Hepatocyte (in vitro differentiated cells): ENCODE data around the gene ADPRH. TPM values are rescaled to one million over a fixed set of nuclear protein-coding genes. Genes with fewer than 3 reads are reported as not detected.
A peak's percentile ranks its signal among the peaks of the same experiment; 100 is the strongest.

Experiments
- DNase-seq: peaks from one replicate; pipeline ENCODE4 v3.0.0-alpha.2; 2016; ENCODE audit warnings: low spot score
- H2AFZ ChIP-seq: fragments of 200-600 bp; sonication (generic); 2 replicates; pipeline ENCODE4 v1.6.0; 2016; ENCODE audit warnings: antibody characterized with exemption, mild to moderate bottlenecking
- H3K27ac ChIP-seq: fragments of 200-600 bp; sonication (generic); 2 replicates; pipeline ENCODE4 v1.5.1; 2016; ENCODE audit warnings: mild to moderate bottlenecking
- H3K27me3 ChIP-seq: fragments of 200-600 bp; sonication (generic); 2 replicates; pipeline ENCODE4 v1.6.1; 2016
- H3K36me3 ChIP-seq: fragments of 200-600 bp; sonication (generic); replicated peaks from 2 replicates; pipeline ENCODE4 v1.5.1; 2016; ENCODE audit warnings: low read depth; ENCODE audit not compliant: insufficient read depth
- H3K4me1 ChIP-seq: fragments of 200-600 bp; sonication (generic); 2 replicates; pipeline ENCODE4 v1.5.1; 2016; ENCODE audit warnings: mild to moderate bottlenecking, moderate library complexity; ENCODE audit not compliant: insufficient read depth
- H3K4me2 ChIP-seq: fragments of 200-600 bp; sonication (generic); 2 replicates; pipeline ENCODE4 v1.6.0; 2016
- H3K4me3 ChIP-seq: fragments of 200-600 bp; sonication (generic); 2 replicates; pipeline ENCODE4 v1.5.1; 2016; ENCODE audit warnings: mild to moderate bottlenecking
- H3K79me2 ChIP-seq: fragments of 200-600 bp; sonication (generic); 2 replicates; pipeline ENCODE4 v1.6.0; 2017; ENCODE audit warnings: mild to moderate bottlenecking
- H3K9me2 ChIP-seq: fragments of 200-600 bp; sonication (generic); replicated peaks from 2 replicates; pipeline ENCODE4 v1.6.0; 2017; ENCODE audit warnings: mild to moderate bottlenecking; ENCODE audit not compliant: insufficient read depth
- H3K9me3 ChIP-seq: fragments of 200-600 bp; sonication (generic); 2 replicates; pipeline ENCODE4 v1.5.1; 2016; ENCODE audit warnings: low read depth, mild to moderate bottlenecking
- H4K20me1 ChIP-seq: fragments of 200-600 bp; sonication (generic); 2 replicates; pipeline ENCODE4 v1.6.0; 2016; ENCODE audit warnings: mild to moderate bottlenecking; ENCODE audit not compliant: insufficient read depth, poor library complexity, severe bottlenecking
- EZH2 ChIP-seq: fragments of 200-600 bp; sonication (generic); IDR thresholded peaks from 2 replicates; pipeline ENCODE4 v1.6.1; 2016; ENCODE audit warnings: antibody characterized with exemption, mild to moderate bottlenecking, borderline replicate concordance
- EZH2phosphoT487 ChIP-seq: fragments of 200-600 bp; sonication (generic); IDR thresholded peaks from one replicate; pipeline ENCODE4 v1.6.1; 2018; ENCODE audit warnings: antibody characterized with exemption, mild to moderate bottlenecking, low read depth, moderate library complexity; ENCODE audit not compliant: unreplicated experiment, severe bottlenecking
- WGBS: methylation state at CpG from one replicate; pipeline ENCODE4 v1.1.6; 2016; ENCODE audit warnings: low lambda C conversion rate; ENCODE audit errors: missing lambda C conversion rate; 5-methylcytosine and 5-hydroxymethylcytosine counted together
- polyA plus RNA-seq: library from polyadenylated mRNA; unstranded; fragments of >200 nt; fragmentation: Nextera tagmentation; extraction: Ambion mirVana; gene quantifications from 2 replicates; pipeline ENCODE4 v1.2.1, GENCODE V29; 2016
- total RNA-seq: library from RNA; depleted of rRNA; stranded (reverse); fragments of >200 nt; gene quantifications from 2 replicates; pipeline ENCODE4 v1.2.3, GENCODE V29; 2014
- TF ChIP-seq, protein P1 (sequence below): fragments of 200-600 bp; sonication (generic); IDR thresholded peaks from 2 replicates; pipeline ENCODE4 v1.5.1; 2016; ENCODE audit warnings: antibody characterized with exemption, mild to moderate bottlenecking; ENCODE audit not compliant: poor library complexity

ADPRH gene
- total RNA-seq (1.7 and 1.8 TPM in 2 replicates), polyA plus RNA-seq (0.56 and 1.5 TPM in 2 replicates)

GRCh38 chr3:119579366-119580066 is at the start of gene ADPRH:
TSS of gene ADPRH (plus strand) at chr3:119579492. CDS start at chr3:119582170, 2,678 bp downstream.
- H3K4me1 ChIP-seq = peaks cover 5% of the 10 kb centered on the region
- peak within 1 kb of the TSS; percentile 71 for H3K4me3 ChIP-seq
- no peaks in the 10 kb centered on the region for H3K9me2 ChIP-seq
- no peaks in the 10 kb centered on the region for H3K79me2 ChIP-seq
- peak within 1 kb of the TSS; percentile 85 for H3K4me2 ChIP-seq
- H2AFZ ChIP-seq = peak within 1 kb of the TSS; percentile 99
- WGBS = 3% methylated on average over 58 of the region's 68 CpGs
- TF ChIP-seq EZH2phosphoT487 (no peak), EZH2 (no peak)
- TF ChIP-seq, protein P1, sequence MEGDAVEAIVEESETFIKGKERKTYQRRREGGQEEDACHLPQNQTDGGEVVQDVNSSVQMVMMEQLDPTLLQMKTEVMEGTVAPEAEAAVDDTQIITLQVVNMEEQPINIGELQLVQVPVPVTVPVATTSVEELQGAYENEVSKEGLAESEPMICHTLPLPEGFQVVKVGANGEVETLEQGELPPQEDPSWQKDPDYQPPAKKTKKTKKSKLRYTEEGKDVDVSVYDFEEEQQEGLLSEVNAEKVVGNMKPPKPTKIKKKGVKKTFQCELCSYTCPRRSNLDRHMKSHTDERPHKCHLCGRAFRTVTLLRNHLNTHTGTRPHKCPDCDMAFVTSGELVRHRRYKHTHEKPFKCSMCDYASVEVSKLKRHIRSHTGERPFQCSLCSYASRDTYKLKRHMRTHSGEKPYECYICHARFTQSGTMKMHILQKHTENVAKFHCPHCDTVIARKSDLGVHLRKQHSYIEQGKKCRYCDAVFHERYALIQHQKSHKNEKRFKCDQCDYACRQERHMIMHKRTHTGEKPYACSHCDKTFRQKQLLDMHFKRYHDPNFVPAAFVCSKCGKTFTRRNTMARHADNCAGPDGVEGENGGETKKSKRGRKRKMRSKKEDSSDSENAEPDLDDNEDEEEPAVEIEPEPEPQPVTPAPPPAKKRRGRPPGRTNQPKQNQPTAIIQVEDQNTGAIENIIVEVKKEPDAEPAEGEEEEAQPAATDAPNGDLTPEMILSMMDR = no peak
- H3K36me3 ChIP-seq = no peaks in the 10 kb centered on the region
- no peaks in the 10 kb centered on the region for H4K20me1 ChIP-seq
- H3K9me3 ChIP-seq = no peaks in the 10 kb centered on the region
- H3K27ac ChIP-seq = peak within 1 kb of the TSS; percentile 92
- DNase-seq = peak; percentile 90
- H3K27me3 ChIP-seq = no peaks in the 10 kb centered on the region

DNA sequence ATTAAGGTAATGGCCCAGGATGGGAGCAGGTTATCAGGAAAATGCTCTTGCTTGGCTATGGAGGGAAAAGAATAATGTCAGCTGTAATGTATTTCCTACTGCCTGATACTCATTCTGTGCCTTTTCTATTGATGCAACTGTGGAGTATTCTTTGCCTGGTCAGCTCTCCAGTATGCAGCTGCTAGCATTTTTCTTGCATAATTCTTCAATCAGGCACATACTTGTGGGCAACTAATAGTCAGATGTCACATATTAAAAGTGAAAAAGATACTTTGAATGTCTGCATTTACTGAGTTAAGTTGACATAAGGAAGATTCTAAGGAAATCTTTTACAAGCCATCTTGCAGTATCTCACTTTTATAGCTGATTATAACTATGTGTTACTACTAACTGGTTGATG is 49.4 kb upstream of the ADPRH start:
- H3K4me1 ChIP-seq = no peaks in the 10 kb centered on the region
- no peak overlapping the region for H3K4me2 ChIP-seq
- H3K27me3 ChIP-seq = no peaks in the 10 kb centered on the region
- no peak for TF ChIP-seq EZH2
- TF ChIP-seq, protein P1 = no peak
- no peak for TF ChIP-seq EZH2phosphoT487
- DNase-seq = no peak
- H3K9me3 ChIP-seq = no peaks in the 10 kb centered on the region
- no peak overlapping the region for H3K4me3 ChIP-seq
- H4K20me1 ChIP-seq = no peaks in the 10 kb centered on the region
- no peaks in the 10 kb centered on the region for H3K9me2 ChIP-seq
- H3K36me3 ChIP-seq = no peaks in the 10 kb centered on the region
- no peak overlapping the region for H3K27ac ChIP-seq
- H3K79me2 ChIP-seq = no peaks in the 10 kb centered on the region
- no peak overlapping the region for H2AFZ ChIP-seq

GRCh38 chr3:119530456-119530855 is 48.8 kb upstream of the ADPRH start:
- no peak for DNase-seq
- Histone ChIP-seq H3K4me1 (no peaks in the 10 kb centered on the region), H3K4me2 (no peak overlapping the region), H4K20me1 (no peaks in the 10 kb centered on the region), H3K79me2 (no peaks in the 10 kb centered on the region), H3K36me3 (no peaks in the 10 kb centered on the region), H3K27me3 (no peaks in the 10 kb centered on the region), H3K4me3 (no peak overlapping the region), H3K9me2 (no peaks in the 10 kb centered on the region), H3K9me3 (no peaks in the 10 kb centered on the region), H3K27ac (no peak overlapping the region), H2AFZ (no peak overlapping the region)
- TF ChIP-seq EZH2phosphoT487 = no peak
- no peak for TF ChIP-seq EZH2
- TF ChIP-seq, protein P1 = no peak
- WGBS = 62% methylated on average over 2 of the region's 2 CpGs
